Endothelial cell of umbilical vein (primary cell): ENCODE results near the gene WDR74. TPM values are rescaled to one million over a fixed set of nuclear protein-coding genes. Genes with fewer than 3 reads are reported as not detected.

ENCODE experiments used
- BruUV-seq: library from RNA; stranded (reverse); fragments of 400-500 nt; replicated peaks from 2 replicates; lab custom pipeline; 2021; lab: Mats Ljungman, UMichigan
- CTCF ChIA-PET: fragments of 300-600, 350-600 bp; sonication (Branson Sonifier 250); formaldehyde crosslinking; loops from one replicate; lab custom pipeline; 2021; ENCODE audit warnings: antibody characterized with exemption, inconsistent platforms; lab: Charles Lee
- POLR2A ChIA-PET: fragments of 300-600, 350-600 bp; sonication (Branson Sonifier 250); formaldehyde crosslinking; loops from one replicate; lab custom pipeline; 2021; ENCODE audit warnings: antibody characterized with exemption, inconsistent platforms; lab: Charles Lee
- DNase-seq: peaks from one replicate; pipeline ENCODE4 v3.0.0-alpha.2; 2011; ENCODE audit warnings: low read depth, low spot score
- FAIRE-seq: peaks from 2 replicates; lab custom pipeline; 2011; peaks lifted over from hg19 to GRCh38; lab: Jason Lieb, UNC
- H2AFZ ChIP-seq: 2 replicates; pipeline ENCODE4 v1.6.0; 2012; ENCODE audit warnings: low read depth, low read length, control low read depth, inconsistent platforms
- H3K27ac ChIP-seq: 2 replicates; pipeline ENCODE4 v1.5.1; 2011; ENCODE audit warnings: low read depth, mild to moderate bottlenecking, control low read depth, low read length, moderate library complexity; ENCODE audit not compliant: insufficient read depth
- H3K27me3 ChIP-seq, 2 experiments: 2 replicates each; pipeline versions ENCODE4 v1.6.0 to v1.6.1; 2011; ENCODE audit warnings: low read length in 2 of 2, mixed read lengths in 1 of 2; ENCODE audit not compliant: control insufficient read depth in 2 of 2, insufficient read depth in 2 of 2
- H3K36me3 ChIP-seq, 2 experiments: 2 replicates in 1 of 2; 3 replicates in 1 of 2; pipeline ENCODE4 v1.5.1; 2011; ENCODE audit warnings: low read length in 2 of 2, mild to moderate bottlenecking in 1 of 2, moderate library complexity in 1 of 2; ENCODE audit not compliant: control insufficient read depth in 2 of 2, insufficient read depth in 2 of 2; ENCODE audit errors: extremely low read depth in 1 of 2
- H3K4me1 ChIP-seq: 3 replicates; pipeline ENCODE4 v1.5.1; 2011; ENCODE audit warnings: mild to moderate bottlenecking, low read length; ENCODE audit not compliant: control insufficient read depth, insufficient read depth; ENCODE audit errors: extremely low read depth
- H3K4me2 ChIP-seq: 2 replicates; pipeline ENCODE4 v1.6.1; 2011; ENCODE audit warnings: low read length, control low read depth, mixed read lengths; ENCODE audit not compliant: insufficient read depth
- H3K4me3 ChIP-seq, 3 experiments: fragments of 200-600 bp in 1 of 3; sonication (generic), shearing (Covaris generic) in 1 of 3; replicated peaks in 1 of 3; 2 replicates each; pipeline ENCODE4 v1.5.1; 2011 to 2016; ENCODE audit warnings: control low read depth in 3 of 3, low read length in 3 of 3, mild to moderate bottlenecking in 2 of 3, inconsistent platforms in 1 of 3, low read depth in 1 of 3, moderate library complexity in 1 of 3; ENCODE audit not compliant: insufficient read depth in 1 of 3
- H3K79me2 ChIP-seq: 2 replicates; pipeline ENCODE4 v1.6.0; 2012; ENCODE audit warnings: low read length, inconsistent platforms; ENCODE audit not compliant: control insufficient read depth, insufficient read depth
- H3K9ac ChIP-seq: replicated peaks from 2 replicates; pipeline ENCODE3; 2011; ENCODE audit warnings: low read length, control low read depth; ENCODE audit not compliant: insufficient read depth; ENCODE audit errors: extremely low read depth
- H3K9me1 ChIP-seq: replicated peaks from 3 replicates; pipeline ENCODE4 v1.6.0; 2011; ENCODE audit warnings: mild to moderate bottlenecking, low read length; ENCODE audit not compliant: control insufficient read depth, insufficient read depth; ENCODE audit errors: extremely low read depth
- H3K9me3 ChIP-seq: replicated peaks from 2 replicates; pipeline ENCODE4 v1.5.1; 2012; ENCODE audit warnings: low read length, inconsistent platforms; ENCODE audit not compliant: control insufficient read depth, insufficient read depth
- H4K20me1 ChIP-seq: replicated peaks from 2 replicates; pipeline ENCODE3; 2011; ENCODE audit warnings: mild to moderate bottlenecking, low read length; ENCODE audit not compliant: control insufficient read depth, insufficient read depth; ENCODE audit errors: extremely low read depth
- EZH2 ChIP-seq: IDR thresholded peaks from 2 replicates; pipeline ENCODE4 v1.6.1; 2012; ENCODE audit warnings: borderline replicate concordance, low read depth, mild to moderate bottlenecking, moderate library complexity, low read length, inconsistent platforms; ENCODE audit not compliant: severe bottlenecking
- FOS ChIP-seq: IDR thresholded peaks from 2 replicates; pipeline ENCODE4 v1.6.1; 2011; ENCODE audit warnings: mild to moderate bottlenecking, low read length, moderate library complexity, borderline replicate concordance; ENCODE audit not compliant: insufficient read depth
- GATA2 ChIP-seq: IDR thresholded peaks from 2 replicates; pipeline ENCODE4 v1.7.0; 2011; ENCODE audit warnings: low read depth, mild to moderate bottlenecking, moderate library complexity, mixed read lengths, low read length; ENCODE audit not compliant: insufficient read length, insufficient read depth
- JUN ChIP-seq: IDR thresholded peaks from 2 replicates; pipeline ENCODE4 v1.6.1; 2011; ENCODE audit warnings: borderline replicate concordance, low read depth; ENCODE audit not compliant: insufficient read length, insufficient read depth
- MYC ChIP-seq: IDR thresholded peaks from one replicate; pipeline ENCODE4 v1.6.1; 2011; ENCODE audit warnings: mild to moderate bottlenecking, low read depth, low read length
- POLR2A ChIP-seq: IDR thresholded peaks from 2 replicates; pipeline ENCODE4 v1.6.1; 2012; ENCODE audit warnings: low read depth, mild to moderate bottlenecking, control low read depth, low read length
- POLR2AphosphoS5 ChIP-seq: IDR thresholded peaks from 2 replicates; pipeline ENCODE4 v1.6.1; 2012; ENCODE audit warnings: low read depth, mild to moderate bottlenecking, control low read depth, low read length, moderate library complexity; ENCODE audit not compliant: insufficient read depth
- dilution Hi-C: fragments of 300-500 bp; cut with MboI; formaldehyde crosslinking; loops from one replicate; pipeline ENCODE4 v1.15.0; 2019; ENCODE audit warnings: low sequenced_read_pairs; ENCODE audit not compliant: extremely low pct_ligation_motif_present
- intact Hi-C: fragments of 100-400 bp; cut with micrococcal nuclease; formaldehyde crosslinking; loops from one replicate; pipeline ENCODE4 v1.10.0; 2022
- polyA plus RNA-seq, 4 experiments: library from polyadenylated mRNA; depleted of rRNA in 3 of 4; stranded (reverse) in 3 of 4; unstranded in 1 of 4; fragments of >200 nt; gene quantifications; 2 replicates each; pipeline versions ENCODE4 v1.2.1 to v1.2.3, GENCODE V29; 2011 to 2012; ENCODE audit warnings: missing spikeins in 1 of 4
- total RNA-seq: library from RNA; stranded (reverse); gene quantifications from 2 replicates; pipeline ENCODE4 v1.2.3, GENCODE V29; 2021
- TF ChIP-seq, protein P1 (sequence below), 2 donors: IDR thresholded peaks; 1 replicate in 1 of 2; 2 replicates in 1 of 2; pipeline ENCODE4 v1.5.1; 2011; ENCODE audit warnings: low read length in 2 of 2, mild to moderate bottlenecking in 2 of 2, moderate library complexity in 2 of 2, control low read depth in 1 of 2, inconsistent platforms in 1 of 2, low read depth in 1 of 2; ENCODE audit not compliant: insufficient read depth in 1 of 2; ENCODE audit errors: extremely low read depth in 1 of 2
- TF ChIP-seq, protein P2 (sequence below): IDR thresholded peaks from 2 replicates; pipeline ENCODE4 v1.6.1; 2011; ENCODE audit not compliant: insufficient read depth, insufficient read length

Gene WDR74
- total and polyA plus RNA-seq, 2 donors (not counting 3 experiments of a cell fraction or from before 2014, with no cell fraction given) = 44.7 to 51.7 TPM

DNA sequence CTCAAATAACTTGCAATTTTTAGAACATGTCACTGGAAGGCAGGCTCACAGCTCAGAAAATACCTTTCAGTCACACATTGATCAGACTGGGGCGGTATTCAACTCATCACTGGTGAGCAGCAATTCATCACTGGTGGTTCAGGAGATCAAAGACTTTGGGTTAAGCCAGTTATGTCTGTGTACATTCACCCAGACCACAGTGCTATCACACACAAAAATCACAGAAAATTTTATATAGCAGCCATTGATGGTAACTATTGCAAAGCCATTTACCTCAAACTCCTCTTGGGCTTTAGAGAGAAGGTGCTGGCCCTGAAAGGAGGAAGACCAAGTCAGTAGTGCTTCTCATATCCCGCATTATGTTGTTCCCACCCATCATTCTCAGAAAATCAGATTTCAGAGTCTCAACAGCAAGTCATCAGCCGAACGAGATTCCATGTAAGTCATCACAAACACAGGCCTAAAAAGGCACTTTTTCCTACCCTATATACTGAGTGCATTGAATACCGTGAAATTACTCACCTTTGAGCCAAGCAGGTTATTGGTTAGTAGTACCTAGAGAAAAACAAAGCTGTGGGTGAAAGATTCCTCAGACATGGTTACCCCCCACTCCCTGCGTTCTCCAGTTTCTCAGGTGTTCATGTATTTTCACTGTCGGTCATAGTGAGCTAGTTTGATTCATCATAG is 14.0 kb upstream of the WDR74 start:
- ChIA-PET CTCF (interaction anchor here (0.7 to 2.3 kb wide), 4 partner anchors 10 to 67 kb away, joined by 3 to 9 read pairs (median 4); partner anchors contain the start of gene TMEM179B), POLR2A (interaction anchor here (0.7 to 9.3 kb wide), 5 partner anchors 13 to 99 kb away, joined by 3 to 186 read pairs (median 3); partner anchors contain the start of genes SLC3A2, STX5, WDR74 and ZBTB3)
- BruUV-seq = no TSS peak

More for the DNA sequence above, 14.0 kb upstream of the WDR74 start:
- Histone ChIP-seq H3K4me3 (peak overlapping the region; percentile 59 to 94 (median 87)), H3K4me2 (peak overlapping the region; percentile 91), H3K36me3 (peaks cover 12 to 29% of the 10 kb centered on the region in 2 experiments), H4K20me1 (peaks cover 10% of the 10 kb centered on the region), H3K4me1 (peaks cover 24% of the 10 kb centered on the region), H3K9me3 (no peaks in the 10 kb centered on the region), H3K9me1 (no peaks in the 10 kb centered on the region), H2AFZ (no peak overlapping the region), H3K27me3 (no peaks in the 10 kb centered on the region), H3K27ac (no peak overlapping the region), H3K79me2 (peaks cover 52% of the 10 kb centered on the region), H3K9ac (peak overlapping the region; percentile 92)
- intact Hi-C loops (no loop called here), dilution Hi-C loops (no loop called here)
- DNase-seq (no peak), FAIRE-seq (no peak)
- TF ChIP-seq EZH2 = no peak
- TF ChIP-seq POLR2A = no peak
- TF ChIP-seq, protein P1, sequence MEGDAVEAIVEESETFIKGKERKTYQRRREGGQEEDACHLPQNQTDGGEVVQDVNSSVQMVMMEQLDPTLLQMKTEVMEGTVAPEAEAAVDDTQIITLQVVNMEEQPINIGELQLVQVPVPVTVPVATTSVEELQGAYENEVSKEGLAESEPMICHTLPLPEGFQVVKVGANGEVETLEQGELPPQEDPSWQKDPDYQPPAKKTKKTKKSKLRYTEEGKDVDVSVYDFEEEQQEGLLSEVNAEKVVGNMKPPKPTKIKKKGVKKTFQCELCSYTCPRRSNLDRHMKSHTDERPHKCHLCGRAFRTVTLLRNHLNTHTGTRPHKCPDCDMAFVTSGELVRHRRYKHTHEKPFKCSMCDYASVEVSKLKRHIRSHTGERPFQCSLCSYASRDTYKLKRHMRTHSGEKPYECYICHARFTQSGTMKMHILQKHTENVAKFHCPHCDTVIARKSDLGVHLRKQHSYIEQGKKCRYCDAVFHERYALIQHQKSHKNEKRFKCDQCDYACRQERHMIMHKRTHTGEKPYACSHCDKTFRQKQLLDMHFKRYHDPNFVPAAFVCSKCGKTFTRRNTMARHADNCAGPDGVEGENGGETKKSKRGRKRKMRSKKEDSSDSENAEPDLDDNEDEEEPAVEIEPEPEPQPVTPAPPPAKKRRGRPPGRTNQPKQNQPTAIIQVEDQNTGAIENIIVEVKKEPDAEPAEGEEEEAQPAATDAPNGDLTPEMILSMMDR (IDR thresholded peaks at IDR 0.05; ENCODE audit: extremely low read depth in 1 of 2, insufficient read depth in 1 of 2, low read depth in 1 of 2, low read length in 2 of 2) = no peak
- TF ChIP-seq, protein P2, sequence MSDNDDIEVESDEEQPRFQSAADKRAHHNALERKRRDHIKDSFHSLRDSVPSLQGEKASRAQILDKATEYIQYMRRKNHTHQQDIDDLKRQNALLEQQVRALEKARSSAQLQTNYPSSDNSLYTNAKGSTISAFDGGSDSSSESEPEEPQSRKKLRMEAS = no peak
- no peak for TF ChIP-seq POLR2AphosphoS5
- TF ChIP-seq FOS = no peak
- no peak for TF ChIP-seq MYC
- TF ChIP-seq JUN = no peak
- no peak for TF ChIP-seq GATA2
